Measurements from ENCODE around the gene LRRC36. TPM values are rescaled to one million over a fixed set of nuclear protein-coding genes. Genes with fewer than 3 reads are reported as not detected.
A peak's percentile ranks its signal among the peaks of the same experiment; 100 is the strongest.

The LRRC36 gene
- total RNA-seq, 1 donor from 2014 or later = 2.1 TPM

- no peak for DNase-seq (ENCODE audit: low spot score)
Observed at GRCh38 chr16:67294171-67294757, 32.4 kb upstream of the LRRC36 start.

- DNase-seq (ENCODE audit: low spot score) = no peak
Observed at GRCh38 chr16:67294938-67295361, 31.7 kb upstream of the LRRC36 start.

DNA sequence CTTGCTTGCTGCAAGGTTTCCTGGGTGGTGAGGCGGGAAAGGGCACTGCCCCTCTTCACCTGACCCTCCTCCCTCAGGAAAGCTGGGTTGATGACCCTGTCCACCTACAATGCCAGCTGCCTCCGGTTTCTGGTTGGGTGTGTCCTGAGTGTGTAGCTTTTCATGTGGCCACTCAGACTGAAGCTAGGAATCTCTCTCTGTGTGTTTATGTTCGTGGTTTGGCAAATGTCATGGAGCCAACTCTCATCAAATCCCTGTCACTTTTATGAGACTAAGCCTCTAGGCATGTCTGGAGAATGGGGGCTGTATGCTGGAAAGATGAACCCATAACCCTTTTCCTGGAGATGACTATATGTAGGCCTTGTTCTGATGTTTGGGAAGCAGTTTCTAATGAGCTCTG, 30.2 kb upstream of the LRRC36 start:
- DNase-seq (ENCODE audit: low spot score) = no peak

DNA sequence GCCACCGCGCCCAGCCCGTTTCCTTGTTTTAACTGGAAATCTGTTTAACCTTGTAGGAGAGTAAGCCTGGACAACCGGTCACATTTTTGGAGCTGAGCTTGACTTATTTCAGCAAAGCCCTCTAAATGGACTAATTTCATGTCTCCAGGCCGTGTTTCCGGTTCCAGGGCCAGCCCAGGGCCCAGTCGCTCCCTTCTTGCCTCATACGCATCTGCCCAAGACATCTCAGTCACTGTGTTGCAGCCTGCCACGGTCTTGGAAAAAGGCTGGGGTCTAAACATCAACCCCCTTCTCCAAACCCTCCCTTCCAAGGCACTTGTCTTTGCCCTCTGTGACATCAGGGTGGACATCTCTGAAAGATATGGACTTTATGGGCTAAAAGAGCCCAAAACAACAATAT, 28.3 kb upstream of the LRRC36 start:
- DNase-seq (ENCODE audit: low spot score) = no peak

GRCh38 chr16:67299269-67299668, 27.3 kb upstream of the LRRC36 start:
- DNase-seq (ENCODE audit: low spot score) = no peak

GRCh38 chr16:67301080-67301782, 25.4 kb upstream of the LRRC36 start:
- no peak for DNase-seq (ENCODE audit: low spot score)

GRCh38 chr16:67302076-67302475, 24.5 kb upstream of the LRRC36 start:
- no peak for DNase-seq (ENCODE audit: low spot score)

GRCh38 chr16:67302970-67303369, 23.6 kb upstream of the LRRC36 start:
- no peak for DNase-seq (ENCODE audit: low spot score)

- no peak for DNase-seq (ENCODE audit: low spot score)
Observed at GRCh38 chr16:67304020-67304419, 22.6 kb upstream of the LRRC36 start.

GRCh38 chr16:67305216-67306071, 21.2 kb upstream of the LRRC36 start:
- no peak for DNase-seq (ENCODE audit: low spot score)

DNA sequence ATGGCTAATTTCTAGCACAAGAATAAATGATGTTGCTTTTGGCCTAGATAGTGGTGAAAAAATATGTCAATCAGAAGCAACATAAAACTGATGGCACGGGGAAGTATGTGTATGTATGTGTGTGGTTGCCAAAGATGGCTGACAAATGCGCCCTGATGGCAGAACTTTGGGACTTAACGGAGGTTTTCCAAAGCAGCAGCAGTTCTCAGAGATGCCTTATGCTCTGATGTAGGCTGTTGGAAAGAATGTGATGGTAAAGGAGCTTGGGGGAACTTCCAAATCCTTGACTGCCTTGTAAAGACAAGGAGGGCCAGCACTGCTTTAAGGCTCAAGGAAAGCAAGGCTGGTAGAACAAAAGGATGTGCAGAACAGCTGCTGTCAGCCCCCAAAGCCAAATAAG, 16.1 kb upstream of the LRRC36 start:
- no peak for DNase-seq (ENCODE audit: low spot score)

DNA sequence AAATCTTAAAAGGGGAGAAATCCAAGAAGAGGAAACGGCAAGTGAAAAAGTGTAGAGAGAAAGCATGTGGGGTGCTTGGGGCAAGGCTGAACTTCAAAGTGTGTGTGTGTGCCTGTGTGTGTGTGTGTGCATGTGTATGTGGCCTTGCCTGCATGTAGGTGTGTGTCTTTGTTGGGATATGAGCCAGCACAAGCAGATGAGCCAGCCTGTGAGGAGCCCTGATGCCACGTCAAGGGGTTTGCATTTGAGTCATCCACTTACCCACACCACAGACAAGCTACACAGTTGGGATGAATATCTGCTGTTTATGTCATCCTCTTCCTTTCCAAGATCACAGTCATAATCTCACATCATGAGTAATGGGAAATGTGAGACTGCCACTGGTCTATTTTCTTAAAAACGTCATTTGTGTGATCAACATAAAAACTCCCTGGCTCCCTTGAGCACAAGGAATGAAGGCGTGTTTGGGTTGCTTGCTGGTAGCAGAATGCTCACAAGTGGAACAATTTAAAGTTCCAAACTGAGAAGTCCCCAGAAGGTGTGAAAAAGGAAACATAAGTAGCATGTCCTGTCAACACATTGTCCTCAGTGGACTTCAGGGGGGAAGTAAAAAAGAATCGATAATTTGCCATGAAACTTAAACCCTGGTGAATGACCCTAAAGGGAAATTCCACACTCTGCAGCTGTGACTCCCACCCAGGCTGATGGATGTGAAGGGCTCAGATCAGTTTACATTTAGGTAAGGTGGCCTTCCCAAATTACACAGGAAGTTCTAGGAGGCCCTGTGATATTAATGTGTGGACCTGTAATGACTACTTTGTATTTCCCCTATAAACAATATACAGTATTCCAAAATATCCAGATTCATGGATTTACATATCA, 14.8 kb upstream of the LRRC36 start:
- DNase-seq (ENCODE audit: low spot score) = peak; percentile 42

DNA sequence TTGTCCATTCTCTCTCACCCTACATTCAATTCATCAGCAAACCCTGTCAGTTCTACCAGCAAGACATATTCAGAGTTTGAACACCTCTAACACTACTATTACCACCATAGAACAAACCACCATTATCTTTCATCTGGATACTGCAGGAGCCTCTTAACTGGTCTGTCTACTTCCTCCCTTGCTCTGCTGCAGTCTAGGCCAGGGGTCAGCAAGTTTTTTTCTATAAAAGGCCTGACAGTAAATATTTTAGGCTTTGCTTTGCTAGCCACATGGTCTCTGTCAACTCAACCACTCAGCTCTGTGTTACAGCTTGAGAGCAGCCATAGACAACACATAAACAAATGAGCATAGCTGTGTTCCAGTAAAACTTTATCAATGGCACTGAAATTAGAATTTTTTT, 13.9 kb upstream of the LRRC36 start:
- DNase-seq (ENCODE audit: low spot score) = no peak

GRCh38 chr16:67317853-67318252, 8.8 kb upstream of the LRRC36 start:
- DNase-seq (ENCODE audit: low spot score) = no peak

DNA sequence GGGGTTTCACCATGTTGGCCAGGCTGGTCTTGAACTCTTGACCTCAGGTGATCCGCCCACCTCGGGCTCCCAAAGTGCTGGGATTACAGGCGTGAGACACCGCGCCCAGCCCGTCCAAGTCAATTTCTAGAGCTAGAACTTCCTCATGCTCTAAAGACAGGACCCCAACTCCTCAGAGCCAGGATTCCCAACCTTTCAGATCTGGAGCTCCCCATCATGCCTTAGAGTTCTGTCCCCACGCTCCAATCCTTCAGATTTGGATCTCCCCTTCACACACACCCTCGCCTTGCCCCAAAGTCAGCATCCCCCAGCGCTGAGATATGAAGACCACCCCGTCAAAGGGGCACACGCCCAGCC, 522 bp upstream of the LRRC36 start:
- DNase-seq (ENCODE audit: low spot score) = no peak

- DNase-seq (ENCODE audit: low spot score) = no peak
Observed at GRCh38 chr16:67327743-67328142, 1.1 kb downstream of the LRRC36 start.

- DNase-seq (ENCODE audit: low spot score) = no peak
Observed at GRCh38 chr16:67329901-67330300, 3.3 kb downstream of the LRRC36 start.

DNA sequence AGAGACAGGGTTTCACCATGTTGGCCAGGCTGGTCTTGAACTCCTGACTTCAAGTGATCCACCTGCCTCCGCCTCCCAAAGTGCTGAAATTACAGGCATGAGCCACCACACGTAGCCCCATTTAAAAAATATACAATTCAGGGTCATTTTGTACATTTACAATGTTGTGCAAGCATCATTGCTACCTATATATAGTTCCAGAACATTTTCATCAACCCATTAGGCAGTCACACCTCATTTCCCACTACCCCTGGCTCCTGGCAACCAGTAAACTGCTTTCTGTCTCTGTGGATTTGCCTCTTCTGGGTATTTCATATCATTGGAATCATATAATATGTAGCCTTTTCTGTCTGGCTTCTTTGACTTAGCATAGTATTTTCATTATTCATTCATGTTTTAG, 6.7 kb downstream of the LRRC36 start:
- DNase-seq (ENCODE audit: low spot score) = no peak

DNA sequence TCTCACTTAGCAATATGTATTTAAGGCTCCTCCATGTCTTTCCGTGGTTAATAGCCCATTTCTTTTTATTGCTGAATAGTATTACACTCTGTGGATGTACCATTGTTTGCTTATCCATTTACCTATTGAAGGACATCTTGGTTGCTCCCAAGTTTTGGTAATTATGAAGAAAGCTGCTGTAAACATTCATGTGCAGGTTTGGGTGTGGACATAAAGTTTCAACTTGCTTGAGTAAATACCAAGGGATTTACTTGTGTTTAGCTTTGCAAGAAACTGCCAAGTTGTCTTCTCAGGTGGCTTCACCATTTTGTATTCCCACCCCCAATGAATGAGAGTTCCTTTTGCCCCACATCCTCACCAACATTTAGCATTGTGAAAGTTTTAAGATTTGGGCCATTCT, 9.5 kb downstream of the LRRC36 start:
- no peak for DNase-seq (ENCODE audit: low spot score)

DNA sequence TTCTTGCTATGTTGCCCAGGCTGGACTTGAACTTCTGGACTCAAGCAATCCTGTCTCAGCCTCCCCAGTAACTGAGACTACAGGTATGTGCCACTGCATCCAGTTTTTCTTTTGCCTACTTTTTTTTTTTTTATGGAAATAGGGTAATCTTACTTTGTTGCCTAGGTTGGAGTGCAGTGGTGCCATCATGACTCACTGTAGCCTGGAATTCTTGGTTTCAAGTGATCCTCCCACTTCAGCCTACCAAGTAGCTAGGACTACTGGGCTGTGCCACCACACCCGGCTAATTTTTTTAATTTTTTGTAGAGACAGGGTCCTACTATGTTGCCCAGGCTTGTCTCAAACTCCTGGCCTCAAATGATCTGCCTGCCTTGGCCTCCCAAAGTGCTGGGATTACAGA, 10.0 kb downstream of the LRRC36 start:
- no peak for DNase-seq (ENCODE audit: low spot score)

GRCh38 chr16:67339453-67339852, 12.8 kb downstream of the LRRC36 start:
- DNase-seq (ENCODE audit: low spot score) = no peak

- DNase-seq (ENCODE audit: low spot score) = no peak
Observed at GRCh38 chr16:67341250-67341649, 14.6 kb downstream of the LRRC36 start.

Measured in mucosa of gallbladder (tissue), 1 donor.